HG03039 (cell line): ENCODE data around the gene THRB.

ENCODE experiments used
- ATAC-seq: cut with Tn5 transposase; IDR thresholded peaks from one replicate; pipeline ENCODE4 v1.9.1; 2021; ENCODE audit warnings: mild to moderate bottlenecking, moderate library complexity; ENCODE audit not compliant: unreplicated experiment

The THRB gene

GRCh38 chr3:24492971-24493551, 1.6 kb downstream of the THRB start:
- ATAC-seq, result no peak

GRCh38 chr3:24490151-24490550, 4.5 kb downstream of the THRB start:
- ATAC-seq, result no peak

GRCh38 chr3:24487325-24488262, 7.1 kb downstream of the THRB start:
- ATAC-seq, result no peak

- no peak for ATAC-seq
These were observed 9.1 kb downstream of the THRB start for GRCh38 chr3:24485511-24485910.

GRCh38 chr3:24483873-24484272, 10.8 kb downstream of the THRB start:
- no peak for ATAC-seq

- ATAC-seq, result no peak
These were observed 12.4 kb downstream of the THRB start for GRCh38 chr3:24482096-24482705.

- ATAC-seq, result no peak
These were observed 13.5 kb downstream of the THRB start for GRCh38 chr3:24481193-24481592.

- no peak for ATAC-seq
These were observed 14.2 kb downstream of the THRB start for GRCh38 chr3:24480497-24480896.

GRCh38 chr3:24479816-24480215, 14.8 kb downstream of the THRB start:
- no peak for ATAC-seq

- ATAC-seq, result no peak
These were observed 17.6 kb downstream of the THRB start for GRCh38 chr3:24476871-24477656.

GRCh38 chr3:24475925-24476324, 18.7 kb downstream of the THRB start:
- no peak for ATAC-seq

GRCh38 chr3:24474862-24475261, 19.8 kb downstream of the THRB start:
- ATAC-seq, result no peak

- no peak for ATAC-seq
These were observed 22.3 kb downstream of the THRB start for GRCh38 chr3:24472358-24472757.

- no peak for ATAC-seq
These were observed 23.2 kb downstream of the THRB start for GRCh38 chr3:24471486-24471885.

GRCh38 chr3:24470277-24470676, 24.4 kb downstream of the THRB start:
- ATAC-seq, result no peak

GRCh38 chr3:24464389-24464788, 30.3 kb downstream of the THRB start:
- ATAC-seq, result no peak

- no peak for ATAC-seq
These were observed 31.9 kb downstream of the THRB start for GRCh38 chr3:24462737-24463136.

GRCh38 chr3:24460974-24461373, 33.7 kb downstream of the THRB start:
- no peak for ATAC-seq

- no peak for ATAC-seq
These were observed 36.9 kb downstream of the THRB start for GRCh38 chr3:24457719-24458118.

- ATAC-seq, result no peak
These were observed 39.8 kb downstream of the THRB start for GRCh38 chr3:24454856-24455255.

GRCh38 chr3:24454393-24454792, 40.3 kb downstream of the THRB start:
- no peak for ATAC-seq
